ENCODE measurements around the gene GALE.
"Not testable (repeated sequence)": the region's sequence is repeated elsewhere in the genome, so short reads cannot be mapped to it uniquely, and the experiment has no call there.

GRCh38 chr1:23794732-23795182 lies 5.8 kb downstream of the GALE start:
- not testable (repeated sequence) for TF ChIP-seq CTCF, POLR2AphosphoS5, POLR2A (IDR thresholded peaks at IDR 0.05)
